SJCRH30 (cell line): ENCODE measurements around the gene DNAH17. TPM values are rescaled to one million over a fixed set of nuclear protein-coding genes. Genes with fewer than 3 reads are reported as not detected.
A peak's percentile ranks its signal among the peaks of the same experiment; 100 is the strongest.

Experiments
- DNase-seq, 2 experiments: peaks; one replicate each; pipeline ENCODE4 v3.0.0-alpha.2; 2015 to 2020
- H3K27ac ChIP-seq: fragments of 250-450 bp; sonication (Bioruptor Pico); 2 replicates; pipeline ENCODE4 v1.5.1; 2020; ENCODE audit warnings: mild to moderate bottlenecking, moderate library complexity
- H3K27me3 ChIP-seq: fragments of 250-450 bp; sonication (Bioruptor Pico); 2 replicates; pipeline ENCODE4 v1.5.1; 2020; ENCODE audit warnings: mild to moderate bottlenecking, moderate library complexity
- H3K36me3 ChIP-seq: fragments of 250-450 bp; sonication (Bioruptor Pico); 2 replicates; pipeline ENCODE4 v1.5.1; 2020; ENCODE audit warnings: mild to moderate bottlenecking, moderate library complexity
- H3K4me1 ChIP-seq: fragments of 250-450 bp; sonication (Bioruptor Pico); 2 replicates; pipeline ENCODE4 v1.5.1; 2020; ENCODE audit warnings: mild to moderate bottlenecking, moderate library complexity
- H3K4me3 ChIP-seq: fragments of 250-450 bp; sonication (Bioruptor Pico); 2 replicates; pipeline ENCODE4 v1.5.1; 2020; ENCODE audit warnings: mild to moderate bottlenecking, moderate library complexity
- H3K9me3 ChIP-seq: fragments of 250-450 bp; sonication (Bioruptor Pico); replicated peaks from 2 replicates; pipeline ENCODE4 v1.5.1; 2020; ENCODE audit warnings: mild to moderate bottlenecking, moderate library complexity
- total RNA-seq: library from RNA; depleted of rRNA; stranded (reverse); fragments of >200 nt; shearing (Covaris generic); gene quantifications from 2 replicates; pipeline ENCODE4 v1.2.3, GENCODE V29; 2014

DNAH17 gene
- total RNA-seq, 1 experiment from 2014 or later: 3.1 TPM

GRCh38 chr17:78426293-78426879 lies 150.8 kb downstream of the DNAH17 start:
- Histone ChIP-seq H3K9me3 (no peaks in the 10 kb centered on the region), H3K27me3 (no peaks in the 10 kb centered on the region), H3K4me3 (no peak overlapping the region), H3K27ac (no peak overlapping the region), H3K4me1 (peaks cover 6% of the 10 kb centered on the region; the same call in 1 of the 2 replicates), H3K36me3 (peaks cover 54% of the 10 kb centered on the region)
- DNase-seq: no peak

DNA sequence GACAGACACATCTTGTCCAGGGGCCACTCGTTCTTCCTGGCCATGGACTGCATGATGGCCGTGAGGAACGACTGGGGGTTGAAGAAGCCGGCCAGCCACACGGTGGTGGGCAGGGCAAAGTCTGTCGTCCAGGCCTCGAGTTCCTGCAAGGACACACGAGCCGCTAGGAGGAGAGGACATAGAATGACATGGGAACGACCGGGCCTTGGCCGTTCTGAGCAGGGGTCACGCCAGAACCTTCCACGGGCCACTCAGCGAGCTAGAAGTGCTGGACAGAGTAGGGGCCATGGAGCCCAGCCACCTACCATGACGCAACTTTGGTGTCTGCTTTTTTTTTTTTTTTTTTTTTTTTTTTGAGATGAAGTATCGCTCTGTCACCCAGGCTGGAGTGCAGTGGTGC lies 151.8 kb downstream of the DNAH17 start:
- Histone ChIP-seq H3K4me3 (no peak overlapping the region), H3K4me1 (peaks cover 15% of the 10 kb centered on the region; the same call in 1 of the 2 replicates), H3K36me3 (peaks cover 59% of the 10 kb centered on the region), H3K9me3 (no peaks in the 10 kb centered on the region), H3K27me3 (no peaks in the 10 kb centered on the region), H3K27ac (no peak overlapping the region)
- no peak for DNase-seq

DNA sequence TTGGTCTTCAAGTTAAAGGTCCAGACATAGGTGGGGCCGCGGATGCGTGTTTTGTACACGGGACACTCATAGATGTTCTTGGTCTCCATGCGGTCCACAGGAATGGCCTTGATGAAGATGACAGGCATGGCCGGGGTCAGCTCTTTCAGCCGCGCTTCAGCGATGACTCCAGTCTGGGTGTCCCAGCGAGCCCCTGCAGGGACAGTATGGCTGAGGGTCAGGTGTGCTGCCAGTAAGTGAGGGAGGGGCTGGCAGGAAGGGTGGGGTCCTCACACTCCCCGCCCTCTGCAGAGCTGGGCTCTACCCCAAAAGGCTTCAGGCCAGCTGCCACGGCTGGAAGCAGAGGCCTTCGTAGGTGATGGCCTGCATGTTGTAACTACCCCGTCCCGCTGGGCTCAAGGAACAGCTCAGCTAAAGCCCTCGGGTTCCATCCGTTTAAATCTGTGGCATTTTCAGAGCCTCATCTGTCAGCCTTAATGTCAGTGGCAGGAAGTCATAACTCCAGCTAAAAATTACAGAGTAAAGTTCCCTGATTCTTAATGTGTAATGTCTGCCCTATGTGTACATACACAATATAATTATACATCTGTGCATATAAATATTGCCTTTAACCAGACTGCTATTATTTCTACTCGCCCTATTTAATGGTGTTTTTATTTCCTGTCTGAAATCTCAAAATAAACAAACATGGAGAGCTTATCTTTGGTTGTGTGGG lies 153.1 kb downstream of the DNAH17 start:
- Histone ChIP-seq H3K4me3 (no peak overlapping the region), H3K27ac (no peak overlapping the region), H3K36me3 (peaks cover 69% of the 10 kb centered on the region), H3K27me3 (no peaks in the 10 kb centered on the region), H3K9me3 (no peaks in the 10 kb centered on the region), H3K4me1 (peaks cover 16% of the 10 kb centered on the region; the same call in 1 of the 2 replicates)
- DNase-seq: no peak

GRCh38 chr17:78422872-78423588 lies 154.2 kb downstream of the DNAH17 start:
- peaks cover 77% of the 10 kb centered on the region for H3K36me3 ChIP-seq

DNA sequence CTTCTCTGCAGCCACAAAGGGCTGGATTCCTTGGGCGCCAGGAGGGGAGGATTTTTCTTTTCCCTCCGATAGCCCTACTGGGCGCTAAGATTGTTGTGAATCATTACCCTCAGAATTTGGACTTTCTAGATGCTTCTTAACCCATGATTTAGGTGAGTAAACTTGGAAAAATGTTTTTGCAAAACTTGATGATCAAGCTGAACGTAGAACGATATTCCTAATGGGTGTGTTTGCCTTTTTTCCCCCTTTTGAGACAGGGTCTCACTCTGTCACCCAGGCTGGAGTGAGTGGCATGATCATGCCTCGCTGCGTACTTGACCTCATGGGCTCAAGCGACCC lies 155.0 kb downstream of the DNAH17 start:
- H3K36me3 ChIP-seq: peaks cover 75% of the 10 kb centered on the region

More at GRCh38 chr17:78422872-78423588, 154.2 kb downstream of the DNAH17 start:
- no peak overlapping the region for H3K4me3 ChIP-seq
- no peaks in the 10 kb centered on the region for H3K9me3 ChIP-seq
- H3K27ac ChIP-seq: no peak overlapping the region
- H3K4me1 ChIP-seq: peaks cover 22% of the 10 kb centered on the region
- DNase-seq: no peak
- no peaks in the 10 kb centered on the region for H3K27me3 ChIP-seq

DNA sequence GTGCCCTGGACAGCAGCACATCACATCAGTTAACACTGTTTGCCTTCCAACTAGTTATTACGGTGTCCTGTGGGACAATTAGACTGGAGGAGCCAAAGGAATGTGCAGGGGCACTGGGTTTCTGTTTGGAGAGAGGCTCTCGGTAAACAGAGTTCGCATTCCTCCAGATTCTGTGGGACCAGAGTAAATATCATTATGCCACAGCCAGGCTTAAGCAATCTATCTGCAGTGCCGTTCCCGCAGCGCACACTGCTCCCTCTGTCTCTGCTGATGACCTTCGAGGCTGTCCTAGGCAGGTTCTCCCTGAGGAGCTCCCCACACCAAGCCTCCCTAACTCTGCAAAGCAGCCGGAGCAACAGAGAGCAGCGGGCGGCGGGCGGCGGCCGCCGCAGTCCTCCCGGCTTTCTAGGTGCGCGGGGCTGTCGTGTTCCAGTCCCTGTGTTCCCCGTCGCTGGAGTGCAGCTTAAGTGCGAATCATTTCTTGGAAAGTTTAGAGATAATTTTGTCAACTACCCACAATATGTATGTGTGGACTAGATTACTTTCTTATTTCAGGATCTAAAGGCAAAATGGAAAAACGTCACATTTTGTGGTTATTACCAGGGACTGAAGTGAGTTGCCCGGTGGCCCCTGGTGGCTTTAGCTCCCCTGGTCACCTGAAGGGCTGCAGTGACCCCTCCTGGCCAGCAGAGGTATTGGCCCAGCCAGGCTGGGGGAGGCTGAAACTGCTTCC lies 155.5 kb downstream of the DNAH17 start:
- Histone ChIP-seq H3K9me3 (no peaks in the 10 kb centered on the region), H3K4me1 (peaks cover 35% of the 10 kb centered on the region), H3K27ac (no peak overlapping the region; the same call in 1 of the 2 replicates), H3K36me3 (peaks cover 71% of the 10 kb centered on the region), H3K4me3 (no peak overlapping the region), H3K27me3 (no peaks in the 10 kb centered on the region)
- peak; percentile 81 to 92 for DNase-seq

More for the DNA sequence above, 155.0 kb downstream of the DNAH17 start:
- DNase-seq: no peak
- Histone ChIP-seq H3K4me3 (no peak overlapping the region), H3K27me3 (no peaks in the 10 kb centered on the region), H3K9me3 (no peaks in the 10 kb centered on the region), H3K27ac (no peak overlapping the region), H3K4me1 (peaks cover 30% of the 10 kb centered on the region)

DNA sequence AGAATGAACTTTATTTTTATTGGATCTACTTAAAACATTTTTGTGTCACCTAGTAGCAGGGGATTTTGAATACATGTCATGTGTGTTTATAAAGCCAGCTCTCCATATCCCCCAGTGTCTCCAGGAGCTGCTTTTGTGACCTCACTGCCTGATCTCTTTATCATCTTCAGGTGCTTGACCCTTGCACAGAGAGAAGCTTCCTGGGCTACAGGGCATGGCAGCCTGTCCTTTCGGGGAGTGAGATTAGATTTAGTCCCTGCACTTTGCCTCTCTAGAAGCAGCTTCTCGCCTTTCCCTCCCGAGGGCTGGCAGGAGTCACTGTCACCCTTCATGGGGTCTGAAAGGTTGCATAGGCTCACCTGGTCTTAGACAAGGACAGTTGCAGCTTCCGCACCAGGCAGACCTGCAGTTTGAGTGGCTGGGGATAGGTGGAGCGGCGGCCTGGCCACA lies 156.1 kb downstream of the DNAH17 start:
- Histone ChIP-seq H3K4me1 (peaks cover 41% of the 10 kb centered on the region), H3K36me3 (peaks cover 66% of the 10 kb centered on the region), H3K27ac (no peak overlapping the region; the same call in 1 of the 2 replicates)

DNA sequence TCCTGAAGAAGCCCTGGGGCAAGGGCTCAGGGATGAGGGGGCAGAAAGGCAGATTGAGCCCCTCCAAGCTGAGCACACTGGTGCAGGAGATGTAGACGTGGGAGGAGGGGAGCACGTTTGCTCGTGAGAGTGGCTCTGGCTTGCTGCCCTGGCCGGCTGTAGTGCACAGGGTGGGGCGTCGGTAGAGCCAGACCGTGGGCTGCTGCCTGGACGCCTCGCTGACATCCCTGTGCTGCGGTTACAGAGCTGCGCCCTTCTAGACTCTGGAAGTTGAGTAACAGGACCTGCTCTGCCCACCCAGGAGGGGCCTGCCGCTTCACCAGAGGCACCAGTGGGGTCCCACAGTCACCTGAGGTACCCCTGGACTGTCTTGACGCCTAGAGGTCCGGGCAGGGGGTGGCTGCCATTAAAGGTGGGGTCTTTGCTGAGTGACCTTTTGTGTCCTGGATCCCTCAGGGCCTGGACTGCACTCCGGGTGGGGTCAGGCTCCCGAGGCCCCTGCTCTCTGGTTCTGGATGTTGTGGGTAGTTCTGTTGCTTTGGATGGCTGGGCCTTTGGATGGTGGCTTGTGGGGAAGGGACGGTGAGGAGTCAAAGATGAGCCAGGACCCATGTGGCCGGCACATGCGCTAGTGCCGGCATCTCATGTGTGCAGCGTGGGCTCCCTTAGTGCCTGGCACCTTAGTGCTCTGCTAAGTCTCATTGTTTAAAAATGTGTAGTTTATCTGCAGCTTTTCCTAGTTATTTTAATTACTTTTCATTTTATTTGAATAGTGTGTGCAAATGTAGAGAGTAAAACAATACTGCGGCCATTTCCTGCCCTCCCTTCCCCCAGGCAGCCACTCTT lies 157.0 kb downstream of the DNAH17 start:
- H3K9me3 ChIP-seq: no peaks in the 10 kb centered on the region
- H3K4me1 ChIP-seq: peaks cover 50% of the 10 kb centered on the region
- no peak overlapping the region for H3K27ac ChIP-seq
- DNase-seq: no peak
- H3K27me3 ChIP-seq: no peaks in the 10 kb centered on the region
- H3K36me3 ChIP-seq: peaks cover 64% of the 10 kb centered on the region
- no peak overlapping the region for H3K4me3 ChIP-seq

More for the DNA sequence above, 156.1 kb downstream of the DNAH17 start:
- Histone ChIP-seq H3K27me3 (no peaks in the 10 kb centered on the region), H3K9me3 (no peaks in the 10 kb centered on the region), H3K4me3 (no peak overlapping the region)
- peak in 1 of 2 experiments; percentile 51 for DNase-seq

- no peak for DNase-seq
- no peak overlapping the region for H3K4me3 ChIP-seq
- no peaks in the 10 kb centered on the region for H3K27me3 ChIP-seq
- H3K4me1 ChIP-seq: peaks cover 67% of the 10 kb centered on the region
- no peak overlapping the region for H3K27ac ChIP-seq
- peaks cover 48% of the 10 kb centered on the region for H3K36me3 ChIP-seq
- no peaks in the 10 kb centered on the region for H3K9me3 ChIP-seq
Measured at GRCh38 chr17:78418326-78419026, 158.7 kb downstream of the DNAH17 start.

GRCh38 chr17:78417531-78417909 lies 159.7 kb downstream of the DNAH17 start:
- H3K4me1 ChIP-seq: peaks cover 76% of the 10 kb centered on the region
- peaks cover 40% of the 10 kb centered on the region for H3K36me3 ChIP-seq
- H3K27ac ChIP-seq: peak overlapping the region; percentile 63; the same call in 1 of the 2 replicates
- no peaks in the 10 kb centered on the region for H3K27me3 ChIP-seq
- no peak for DNase-seq
- H3K4me3 ChIP-seq: no peak overlapping the region
- H3K9me3 ChIP-seq: no peaks in the 10 kb centered on the region

GRCh38 chr17:78416791-78417530 lies 160.2 kb downstream of the DNAH17 start:
- DNase-seq: peak in 1 of 2 experiments; percentile 84
- Histone ChIP-seq H3K27me3 (no peaks in the 10 kb centered on the region), H3K4me1 (peaks cover 81% of the 10 kb centered on the region), H3K4me3 (no peak overlapping the region), H3K27ac (peak overlapping the region; percentile 63), H3K9me3 (no peaks in the 10 kb centered on the region), H3K36me3 (peaks cover 36% of the 10 kb centered on the region)

GRCh38 chr17:78415821-78416711 lies 161.1 kb downstream of the DNAH17 start:
- H3K4me1 ChIP-seq: peaks cover 74% of the 10 kb centered on the region
- H3K27ac ChIP-seq: peak overlapping the region; percentile 63
- DNase-seq: peak; percentile 87 to 88
- no peaks in the 10 kb centered on the region for H3K9me3 ChIP-seq
- H3K36me3 ChIP-seq: peaks cover 31% of the 10 kb centered on the region
- no peaks in the 10 kb centered on the region for H3K27me3 ChIP-seq
- H3K4me3 ChIP-seq: no peak overlapping the region
